Ascending aorta (tissue), 2 donors: ENCODE results near the gene CRB3. TPM values are rescaled to one million over a fixed set of nuclear protein-coding genes. Genes with fewer than 3 reads are reported as not detected.

ENCODE experiments used
- DNase-seq, 2 donors: peaks; one replicate each; pipeline ENCODE4 v3.0.0-alpha.2; 2019; ENCODE audit warnings: low spot score in 2 of 2
- H3K27ac ChIP-seq, 2 donors: fragments of 200-600 bp; sonication (generic); one replicate each; pipeline ENCODE4 v1.5.1; 2016 to 2017; ENCODE audit warnings: mild to moderate bottlenecking in 1 of 2
- H3K27me3 ChIP-seq: fragments of 200-600 bp; sonication (generic); one replicate; pipeline ENCODE4 v1.5.1; 2017
- H3K36me3 ChIP-seq, 2 donors: fragments of 200-600 bp; sonication (generic); one replicate each; pipeline ENCODE4 v1.5.1; 2016
- H3K4me1 ChIP-seq, 2 donors: fragments of 200-600 bp; sonication (generic); one replicate each; pipeline ENCODE4 v1.5.1; 2016 to 2017; ENCODE audit warnings: mild to moderate bottlenecking in 1 of 2
- H3K4me3 ChIP-seq, 2 donors: fragments of 200-600 bp; sonication (generic); one replicate each; pipeline ENCODE4 v1.5.1; 2016 to 2017; ENCODE audit warnings: mild to moderate bottlenecking in 1 of 2
- H3K9me3 ChIP-seq, 2 donors: fragments of 200-600 bp; sonication (generic); one replicate each; pipeline ENCODE4 v1.5.1; 2016
- CTCF ChIP-seq, 3 experiments: fragments of 200-600 bp in 2 of 3; fragments of 450-650 bp in 1 of 3; sonication (generic) in 2 of 3; IDR thresholded peaks; one replicate each; pipeline ENCODE4 v1.5.1; 2016 to 2019; ENCODE audit warnings: antibody characterized with exemption in 3 of 3, mild to moderate bottlenecking in 1 of 3, moderate library complexity in 1 of 3
- intact Hi-C: fragments of 100-400 bp; cut with DNase I; formaldehyde crosslinking; loops from one replicate; pipeline ENCODE4 v1.15.1; 2023
- total RNA-seq: library from RNA; depleted of rRNA; stranded (reverse); fragments of >200 nt; gene quantifications from one replicate; pipeline ENCODE4 v1.1.0, GENCODE V29; 2016

Gene CRB3
- total RNA-seq, 1 donor from 2014 or later, result not detected

- H3K27ac ChIP-seq, result no peak overlapping the region
- H3K36me3 ChIP-seq, result no peaks in the 10 kb centered on the region
- no peak for TF ChIP-seq CTCF (IDR thresholded peaks at IDR 0.05)
- no peak overlapping the region for H3K4me3 ChIP-seq
- no peak for DNase-seq
- H3K9me3 ChIP-seq, result no peaks in the 10 kb centered on the region
- H3K4me1 ChIP-seq, result peaks cover 3 to 5% of the 10 kb centered on the region in 2 donors
- H3K27me3 ChIP-seq, result no peaks in the 10 kb centered on the region
- intact Hi-C loops, result loop anchor here (10.0 kb wide), 2 partner anchors 305 to 525 kb away; partner anchors contain the start of genes GPR108, NDUFA11, TRIP10 and VMAC
Observed at GRCh38 chr19:6429419-6430221, 34.5 kb upstream of the CRB3 start.

GRCh38 chr19:6431891-6432290, 32.2 kb upstream of the CRB3 start:
- intact Hi-C loops, result no loop called here
- no peak for DNase-seq
- no peaks in the 10 kb centered on the region for H3K27me3 ChIP-seq

GRCh38 chr19:6433165-6433564, 30.9 kb upstream of the CRB3 start:
- no peak overlapping the region for H3K27ac ChIP-seq
- intact Hi-C loops, result no loop called here
- no peak for TF ChIP-seq CTCF (IDR thresholded peaks at IDR 0.05)
- no peaks in the 10 kb centered on the region for H3K4me1 ChIP-seq
- no peaks in the 10 kb centered on the region for H3K36me3 ChIP-seq
- no peaks in the 10 kb centered on the region for H3K27me3 ChIP-seq
- no peak overlapping the region for H3K4me3 ChIP-seq
- DNase-seq, result no peak
- no peaks in the 10 kb centered on the region for H3K9me3 ChIP-seq

More at GRCh38 chr19:6431891-6432290, 32.2 kb upstream of the CRB3 start:
- no peaks in the 10 kb centered on the region for H3K36me3 ChIP-seq
- H3K4me3 ChIP-seq, result no peak overlapping the region
- no peak for TF ChIP-seq CTCF (IDR thresholded peaks at IDR 0.05)
- H3K9me3 ChIP-seq, result no peaks in the 10 kb centered on the region
- no peaks in the 10 kb centered on the region for H3K4me1 ChIP-seq
- no peak overlapping the region for H3K27ac ChIP-seq

GRCh38 chr19:6433663-6434062, 30.4 kb upstream of the CRB3 start, which contains the start of gene SLC25A41:
SLC25A41 (minus strand) TSS chr19:6433763; CDS start chr19:6433693, 70 bp downstream.
- DNase-seq, result no peak
- no peak within 1 kb of the TSS for H3K4me3 ChIP-seq
- H3K27ac ChIP-seq, result no peak within 1 kb of the TSS
- TF ChIP-seq CTCF (IDR thresholded peaks at IDR 0.05), result no peak
- no peaks in the 10 kb centered on the region for H3K36me3 ChIP-seq
- no peaks in the 10 kb centered on the region for H3K4me1 ChIP-seq
- H3K27me3 ChIP-seq, result no peaks in the 10 kb centered on the region
- H3K9me3 ChIP-seq, result no peaks in the 10 kb centered on the region
- intact Hi-C loops, result no loop called here

- intact Hi-C loops, result no loop called here
- no peak overlapping the region for H3K4me3 ChIP-seq
- no peak for TF ChIP-seq CTCF (IDR thresholded peaks at IDR 0.05)
- H3K27ac ChIP-seq, result no peak overlapping the region
- no peaks in the 10 kb centered on the region for H3K4me1 ChIP-seq
- no peaks in the 10 kb centered on the region for H3K27me3 ChIP-seq
- no peak for DNase-seq
- no peaks in the 10 kb centered on the region for H3K9me3 ChIP-seq
- no peaks in the 10 kb centered on the region for H3K36me3 ChIP-seq
Observed at GRCh38 chr19:6439743-6440142, 24.3 kb upstream of the CRB3 start.
